GM21619 (cell line): ENCODE results near the gene RPL7L1.
A peak's percentile ranks its signal among the peaks of the same experiment; 100 is the strongest.
"Not testable (repeated sequence)": the region's sequence is repeated elsewhere in the genome, so short reads cannot be mapped to it uniquely, and the experiment has no call there.

Source experiments
- ATAC-seq: cut with Tn5 transposase; IDR thresholded peaks from one replicate; pipeline ENCODE4 v1.9.1; 2021; ENCODE audit not compliant: unreplicated experiment

The RPL7L1 gene

GRCh38 chr6:42890311-42891198 is 11.1 kb downstream of the RPL7L1 start:
- peak; percentile 90 for ATAC-seq

DNA sequence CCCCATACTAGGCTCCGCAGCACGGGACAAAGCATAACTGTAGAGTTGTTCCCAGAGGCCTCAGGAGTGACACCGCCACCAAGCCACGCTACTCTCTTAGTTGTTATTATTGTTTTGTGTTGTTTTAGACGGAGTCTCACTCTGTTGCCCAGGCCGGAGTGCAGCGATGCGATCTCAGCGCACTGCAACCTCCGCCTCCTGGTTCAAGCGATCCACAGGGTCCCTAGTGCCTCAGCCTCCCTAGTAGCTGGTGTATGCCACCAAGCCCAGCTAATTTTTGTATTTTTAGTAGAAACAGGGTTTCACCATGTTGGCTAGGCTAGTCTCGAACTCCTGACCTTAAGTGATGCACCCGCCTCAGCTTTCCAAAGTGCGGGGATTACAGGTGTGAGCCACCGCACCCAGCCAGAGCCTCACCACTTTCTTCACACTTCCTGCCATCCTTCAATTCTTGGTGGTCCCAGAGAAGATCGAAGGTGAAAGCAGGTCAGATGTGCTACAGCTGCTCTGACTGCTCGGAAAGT is 11.8 kb downstream of the RPL7L1 start:
- ATAC-seq = no peak

DNA sequence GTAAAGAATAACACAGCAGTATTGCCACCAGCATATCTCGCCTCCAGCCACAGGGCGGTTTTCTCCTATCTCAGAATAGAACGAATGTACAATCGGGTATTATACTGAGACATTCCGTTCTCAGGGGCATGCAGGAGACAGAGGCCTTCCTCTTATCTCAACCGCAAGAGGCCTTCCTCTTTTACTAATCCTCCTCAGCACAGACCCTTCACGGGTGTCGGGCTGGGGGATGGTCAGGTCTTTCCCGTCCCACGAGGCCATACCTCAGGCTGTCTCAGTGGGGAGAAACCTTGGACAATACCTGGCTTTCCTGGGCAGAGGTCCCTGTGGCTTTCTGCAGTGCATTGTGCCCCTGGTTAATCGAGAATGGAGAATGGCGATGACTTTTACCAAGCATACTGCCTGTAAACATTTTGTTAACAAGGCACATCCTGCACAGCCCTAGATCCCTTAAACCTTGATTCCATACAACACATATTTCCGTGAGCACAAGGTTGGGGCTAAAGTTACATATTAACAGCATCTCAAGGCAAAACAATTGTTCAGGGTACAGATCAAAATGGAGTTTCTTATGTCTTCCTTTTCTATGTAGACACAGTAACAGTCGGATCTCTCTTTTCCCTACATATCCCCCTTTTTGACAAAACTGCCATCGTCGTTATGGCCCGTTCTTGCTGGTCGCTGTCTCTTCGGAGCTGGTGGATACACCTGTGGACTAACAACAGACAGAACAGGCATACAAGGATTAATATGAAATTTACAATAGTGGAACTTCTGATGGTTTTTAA is 14.8 kb downstream of the RPL7L1 start:
- not testable (repeated sequence) for ATAC-seq

- ATAC-seq = no peak
Measured at GRCh38 chr6:42896178-42896719, 16.8 kb downstream of the RPL7L1 start.

GRCh38 chr6:42898891-42899361 is 19.5 kb downstream of the RPL7L1 start:
- ATAC-seq = no peak

GRCh38 chr6:42899871-42900270 is 20.5 kb downstream of the RPL7L1 start:
- ATAC-seq = no peak

DNA sequence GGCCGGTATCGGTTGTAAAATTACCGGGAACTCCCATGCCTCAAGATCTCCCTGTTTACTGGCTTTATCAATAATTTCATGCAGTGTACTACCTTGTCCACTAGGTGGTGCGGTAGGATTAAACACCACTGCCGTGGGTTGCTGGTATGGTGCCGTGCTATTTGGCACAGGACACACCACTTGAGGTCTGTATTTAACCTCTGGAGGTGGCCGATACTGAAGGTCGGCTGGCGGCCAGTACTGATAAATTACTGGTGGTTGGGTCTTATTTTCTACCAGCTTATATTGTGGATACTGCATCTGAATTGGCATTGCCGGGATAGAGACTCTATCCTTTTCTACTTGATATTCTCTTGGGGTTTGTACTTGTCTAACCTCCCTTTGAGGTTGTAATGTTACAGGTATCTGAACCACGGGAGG is 22.1 kb downstream of the RPL7L1 start:
- ATAC-seq = peak; percentile 60

- not testable (repeated sequence) for ATAC-seq
Measured at GRCh38 chr6:42902429-42903263, 23.2 kb downstream of the RPL7L1 start.

GRCh38 chr6:42904467-42904866 is 25.1 kb downstream of the RPL7L1 start:
- ATAC-seq = no peak

- ATAC-seq = no peak
Measured at GRCh38 chr6:42907336-42907735, 27.9 kb downstream of the RPL7L1 start.

- ATAC-seq = no peak
Measured at GRCh38 chr6:42909835-42910234, 30.4 kb downstream of the RPL7L1 start.

DNA sequence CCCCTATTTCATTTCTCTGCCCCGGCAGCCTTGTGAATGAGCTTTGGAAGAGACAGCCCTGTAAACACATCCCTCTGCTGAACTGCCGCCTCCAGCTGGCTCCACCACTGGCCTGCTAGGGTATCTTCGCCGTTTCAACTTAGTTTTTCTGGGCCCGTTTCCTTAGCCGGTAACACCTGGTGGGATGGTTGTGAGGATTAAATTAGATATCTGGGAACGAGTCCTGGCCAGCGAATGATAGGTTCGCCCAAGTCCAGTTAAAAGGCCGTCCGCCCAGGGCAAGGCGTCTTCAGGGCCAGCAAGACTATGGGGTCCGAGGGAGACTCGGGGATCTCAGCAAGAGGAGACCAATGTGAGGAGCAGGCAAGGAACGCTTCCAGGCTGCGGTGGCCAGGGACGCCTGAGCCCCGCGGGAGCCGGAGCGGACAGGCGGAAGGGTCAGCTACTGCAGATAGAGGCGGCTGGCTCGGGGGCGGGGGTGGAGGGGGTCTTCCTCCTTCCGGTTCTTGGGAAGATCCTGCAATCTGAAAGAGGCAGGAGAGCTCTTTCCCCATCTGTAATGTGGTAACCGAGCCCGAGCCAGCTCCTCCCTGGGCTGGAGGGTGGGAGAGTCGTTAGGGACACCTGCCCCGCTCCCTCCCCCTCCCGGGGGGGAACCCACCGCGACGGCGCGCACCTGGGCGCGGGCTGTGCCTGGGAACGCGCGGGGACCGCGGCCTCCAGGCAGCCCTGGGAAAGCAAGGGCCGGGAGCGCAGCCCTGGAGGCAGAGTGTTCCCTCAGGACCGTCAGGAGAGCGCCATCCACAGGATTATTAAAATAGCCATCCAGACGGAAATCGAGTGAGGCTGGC is 32.0 kb downstream of the RPL7L1 start:
- ATAC-seq = no peak

- ATAC-seq = no peak
Measured at GRCh38 chr6:42914546-42914945, 35.1 kb downstream of the RPL7L1 start.

DNA sequence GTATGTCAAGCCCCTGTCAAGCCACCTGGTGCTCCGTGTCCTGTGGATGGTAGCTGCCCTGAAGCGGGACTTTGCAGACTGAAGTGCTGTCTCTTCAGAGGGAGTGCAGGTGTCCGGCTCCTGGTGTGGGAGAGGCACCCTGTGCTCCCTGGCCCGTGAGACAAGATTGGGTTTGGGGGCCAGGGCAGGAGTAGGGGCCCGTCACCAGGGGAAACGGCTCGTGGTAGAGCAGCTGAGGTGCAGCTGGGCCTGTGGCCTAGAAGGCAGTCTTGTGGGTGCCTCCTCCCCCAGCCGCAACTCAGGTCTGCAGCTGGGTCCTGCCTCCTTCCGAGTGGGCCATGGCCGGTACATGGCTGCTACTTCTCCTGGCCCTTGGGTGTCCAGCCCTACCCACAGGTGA is 36.3 kb downstream of the RPL7L1 start, which contains the start of gene PTCRA:
PTCRA (plus strand) TSS at position 322 of the 400 bp plus-strand sequence; CDS start at position 339, 17 bp downstream.
- no peak for ATAC-seq

GRCh38 chr6:42916288-42916687 is 36.9 kb downstream of the RPL7L1 start:
- no peak for ATAC-seq

- no peak for ATAC-seq
Measured at GRCh38 chr6:42921801-42922200, 42.4 kb downstream of the RPL7L1 start.

GRCh38 chr6:42923666-42924065 is 44.2 kb downstream of the RPL7L1 start:
- ATAC-seq = no peak

DNA sequence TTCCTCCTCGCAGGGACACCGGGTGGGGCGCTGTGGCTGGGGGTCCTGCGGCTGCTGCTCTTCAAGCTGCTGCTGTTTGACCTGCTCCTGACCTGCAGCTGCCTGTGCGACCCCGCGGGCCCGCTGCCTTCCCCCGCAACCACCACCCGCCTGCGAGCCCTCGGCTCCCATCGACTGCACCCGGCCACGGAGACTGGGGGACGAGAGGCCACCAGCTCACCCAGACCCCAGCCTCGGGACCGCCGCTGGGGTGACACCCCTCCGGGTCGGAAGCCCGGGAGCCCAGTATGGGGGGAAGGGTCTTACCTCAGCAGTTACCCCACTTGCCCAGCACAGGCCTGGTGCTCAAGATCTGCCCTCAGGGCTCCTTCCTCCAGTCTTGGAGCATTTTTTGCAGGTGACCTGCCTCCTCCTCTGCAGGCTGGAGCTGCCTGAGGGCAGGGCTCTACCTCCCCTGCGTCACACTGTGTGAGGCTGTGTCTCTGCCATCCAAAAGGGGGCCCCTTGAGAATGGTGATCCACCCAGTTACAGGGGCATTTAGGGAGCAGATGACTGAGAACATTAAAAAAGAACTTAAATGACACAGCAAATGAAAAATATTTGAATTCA is 45.9 kb downstream of the RPL7L1 start:
- ATAC-seq = no peak
